ENCODE results near the gene CCDC192.

The CCDC192 gene

DNA sequence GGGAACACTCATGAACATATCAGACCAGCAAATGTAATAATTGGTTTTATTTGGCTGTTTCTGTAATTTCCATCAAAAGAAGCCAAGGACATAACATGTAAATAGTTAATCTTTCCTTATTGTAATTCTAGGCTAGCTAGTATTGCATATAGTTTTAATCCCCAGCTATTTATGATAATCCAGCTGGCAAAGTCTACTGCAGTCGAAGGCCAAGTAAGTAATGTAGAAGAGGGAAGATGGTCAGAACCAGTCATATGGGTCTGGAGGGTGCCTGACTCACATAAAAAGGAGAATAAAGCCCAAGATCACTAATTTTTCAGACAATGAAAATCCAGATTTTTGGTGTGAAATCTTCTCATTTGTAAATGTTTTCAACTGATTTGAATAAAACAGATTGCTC lies 106.3 kb downstream of the CCDC192 start:
- peaks cover 9% of the 10 kb centered on the region for H3K27me3 Mint-ChIP-seq
- no peak overlapping the region for H3K4me3 Mint-ChIP-seq
- no peak overlapping the region for H3K27ac Mint-ChIP-seq
- H3K36me3 Mint-ChIP-seq: no peaks in the 10 kb centered on the region
- no peaks in the 10 kb centered on the region for H3K9me3 Mint-ChIP-seq
- no peaks in the 10 kb centered on the region for H3K4me1 Mint-ChIP-seq

GRCh38 chr5:127810017-127810416 lies 106.8 kb downstream of the CCDC192 start:
- Mint-ChIP-seq H3K4me3 (no peak overlapping the region), H3K27ac (no peak overlapping the region), H3K36me3 (no peaks in the 10 kb centered on the region), H3K9me3 (no peaks in the 10 kb centered on the region), H3K4me1 (no peaks in the 10 kb centered on the region), H3K27me3 (peaks cover 11% of the 10 kb centered on the region)

DNA sequence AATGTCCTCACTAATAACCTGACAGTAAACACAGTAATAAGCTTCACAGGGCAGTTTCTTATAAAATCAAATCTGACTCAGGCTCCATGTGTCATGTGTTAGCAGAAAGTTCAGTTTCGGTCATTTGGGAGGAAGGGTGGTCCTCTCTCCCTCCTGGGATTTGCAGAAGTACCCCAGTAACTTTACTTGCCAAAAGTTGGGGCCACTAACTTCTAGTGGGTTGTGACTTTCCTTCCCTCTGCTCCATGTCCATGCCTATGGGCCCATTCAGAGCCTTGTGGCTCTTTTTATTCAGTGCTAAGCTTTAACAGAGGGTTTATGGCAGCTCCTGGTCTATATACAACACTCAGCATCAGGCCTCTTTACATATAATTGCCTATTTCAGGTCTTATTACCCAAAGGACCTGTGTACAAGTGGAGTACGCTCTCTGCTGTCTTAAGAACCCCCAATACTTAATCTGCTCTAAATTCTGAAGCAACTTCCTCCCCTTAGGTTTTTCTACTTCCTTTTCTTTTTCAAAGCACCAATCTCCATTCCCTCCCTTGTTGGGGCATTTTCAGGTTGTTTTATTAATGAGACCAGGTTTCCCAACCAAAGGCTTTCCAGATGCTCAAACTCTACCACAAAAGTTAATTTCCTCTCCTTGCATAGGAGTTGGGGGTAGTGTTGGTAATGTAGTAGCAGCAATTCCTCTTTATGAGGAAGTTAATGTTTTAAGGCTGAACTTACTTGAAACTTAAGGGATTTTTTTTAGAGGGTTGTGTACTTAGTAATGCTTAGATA lies 107.7 kb downstream of the CCDC192 start:
- Mint-ChIP-seq H3K4me3 (no peak overlapping the region), H3K36me3 (no peaks in the 10 kb centered on the region), H3K4me1 (no peaks in the 10 kb centered on the region), H3K9me3 (no peaks in the 10 kb centered on the region), H3K27ac (no peak overlapping the region), H3K27me3 (peaks cover 15% of the 10 kb centered on the region)

GRCh38 chr5:127812570-127812969 lies 109.4 kb downstream of the CCDC192 start:
- Mint-ChIP-seq H3K4me1 (no peaks in the 10 kb centered on the region), H3K9me3 (no peaks in the 10 kb centered on the region), H3K27ac (no peak overlapping the region), H3K27me3 (peaks cover 17% of the 10 kb centered on the region), H3K4me3 (no peak overlapping the region), H3K36me3 (no peaks in the 10 kb centered on the region)

- no peaks in the 10 kb centered on the region for H3K36me3 Mint-ChIP-seq
- H3K9me3 Mint-ChIP-seq: no peaks in the 10 kb centered on the region
- H3K4me3 Mint-ChIP-seq: no peak overlapping the region
- H3K27ac Mint-ChIP-seq: no peak overlapping the region
- no peaks in the 10 kb centered on the region for H3K4me1 Mint-ChIP-seq
- peaks cover 13% of the 10 kb centered on the region for H3K27me3 Mint-ChIP-seq
Measured at GRCh38 chr5:127813633-127814587, 110.7 kb downstream of the CCDC192 start.

DNA sequence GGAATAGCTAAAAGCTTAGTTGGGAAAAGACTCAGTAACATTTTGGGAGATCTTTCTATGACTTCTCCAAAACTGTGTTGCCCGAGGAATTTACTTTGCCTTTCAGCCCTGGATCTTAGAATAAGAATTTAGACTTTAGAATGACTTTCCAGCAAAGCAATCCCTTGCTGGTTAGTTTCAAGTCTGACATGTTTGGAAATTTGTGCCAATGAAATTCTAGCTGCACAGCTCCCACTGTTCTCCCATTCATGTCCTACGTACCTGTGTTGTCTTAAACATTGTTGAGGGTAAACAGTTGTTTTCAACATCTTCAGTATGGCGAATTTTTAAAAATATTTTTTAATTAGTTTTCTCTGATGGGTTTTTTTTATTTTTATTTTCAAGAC lies 111.4 kb downstream of the CCDC192 start:
- Mint-ChIP-seq H3K36me3 (no peaks in the 10 kb centered on the region), H3K4me3 (no peak overlapping the region), H3K27ac (no peak overlapping the region), H3K9me3 (no peaks in the 10 kb centered on the region), H3K27me3 (peaks cover 13% of the 10 kb centered on the region), H3K4me1 (no peaks in the 10 kb centered on the region)

GRCh38 chr5:127820910-127821553 lies 117.8 kb downstream of the CCDC192 start:
- no peak overlapping the region for H3K4me3 Mint-ChIP-seq
- peaks cover 3% of the 10 kb centered on the region for H3K27me3 Mint-ChIP-seq
- no peaks in the 10 kb centered on the region for H3K36me3 Mint-ChIP-seq
- H3K27ac Mint-ChIP-seq: no peak overlapping the region
- H3K9me3 Mint-ChIP-seq: no peaks in the 10 kb centered on the region
- no peaks in the 10 kb centered on the region for H3K4me1 Mint-ChIP-seq

GRCh38 chr5:127821896-127822295 lies 118.7 kb downstream of the CCDC192 start:
- H3K4me1 Mint-ChIP-seq: no peaks in the 10 kb centered on the region
- no peak overlapping the region for H3K27ac Mint-ChIP-seq
- H3K9me3 Mint-ChIP-seq: no peaks in the 10 kb centered on the region
- H3K4me3 Mint-ChIP-seq: no peak overlapping the region
- H3K27me3 Mint-ChIP-seq: peaks cover 6% of the 10 kb centered on the region
- H3K36me3 Mint-ChIP-seq: no peaks in the 10 kb centered on the region

GRCh38 chr5:127824126-127824525 lies 120.9 kb downstream of the CCDC192 start:
- H3K27me3 Mint-ChIP-seq: peaks cover 13% of the 10 kb centered on the region
- H3K9me3 Mint-ChIP-seq: no peaks in the 10 kb centered on the region

DNA sequence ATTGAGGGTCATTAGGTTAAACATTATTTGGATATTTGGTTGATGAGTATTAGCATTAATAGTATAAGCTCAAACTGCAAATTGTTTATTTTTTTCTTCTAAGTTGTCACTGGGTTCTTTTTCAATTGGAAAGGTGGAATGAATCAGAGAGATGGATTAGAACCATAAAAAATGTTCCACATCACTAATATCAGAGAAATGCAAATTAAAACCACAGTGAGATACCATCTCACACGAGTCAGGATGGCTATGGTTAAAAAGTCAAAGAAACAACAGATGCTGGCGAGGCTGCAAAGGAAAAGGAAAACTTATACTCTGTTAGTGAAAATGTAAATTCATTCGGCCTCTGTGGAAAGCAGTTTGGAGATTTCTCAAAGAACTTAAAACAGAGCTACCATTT lies 122.8 kb downstream of the CCDC192 start:
- no peaks in the 10 kb centered on the region for H3K4me1 Mint-ChIP-seq
- H3K9me3 Mint-ChIP-seq: no peaks in the 10 kb centered on the region
- H3K4me3 Mint-ChIP-seq: no peak overlapping the region
- H3K27ac Mint-ChIP-seq: no peak overlapping the region
- no peaks in the 10 kb centered on the region for H3K36me3 Mint-ChIP-seq
- H3K27me3 Mint-ChIP-seq: peaks cover 19% of the 10 kb centered on the region

More at GRCh38 chr5:127824126-127824525, 120.9 kb downstream of the CCDC192 start:
- no peaks in the 10 kb centered on the region for H3K4me1 Mint-ChIP-seq
- H3K36me3 Mint-ChIP-seq: no peaks in the 10 kb centered on the region
- no peak overlapping the region for H3K4me3 Mint-ChIP-seq
- no peak overlapping the region for H3K27ac Mint-ChIP-seq

- Mint-ChIP-seq H3K27ac (no peak overlapping the region), H3K36me3 (no peaks in the 10 kb centered on the region), H3K27me3 (peaks cover 22% of the 10 kb centered on the region), H3K9me3 (no peaks in the 10 kb centered on the region), H3K4me1 (no peaks in the 10 kb centered on the region), H3K4me3 (no peak overlapping the region)
Measured at GRCh38 chr5:127827451-127827850, 124.3 kb downstream of the CCDC192 start.

GRCh38 chr5:127830157-127830556 lies 127.0 kb downstream of the CCDC192 start:
- H3K4me3 Mint-ChIP-seq: no peak overlapping the region
- H3K36me3 Mint-ChIP-seq: no peaks in the 10 kb centered on the region
- H3K9me3 Mint-ChIP-seq: no peaks in the 10 kb centered on the region
- H3K27me3 Mint-ChIP-seq: peaks cover 22% of the 10 kb centered on the region
- no peak overlapping the region for H3K27ac Mint-ChIP-seq
- H3K4me1 Mint-ChIP-seq: no peaks in the 10 kb centered on the region

DNA sequence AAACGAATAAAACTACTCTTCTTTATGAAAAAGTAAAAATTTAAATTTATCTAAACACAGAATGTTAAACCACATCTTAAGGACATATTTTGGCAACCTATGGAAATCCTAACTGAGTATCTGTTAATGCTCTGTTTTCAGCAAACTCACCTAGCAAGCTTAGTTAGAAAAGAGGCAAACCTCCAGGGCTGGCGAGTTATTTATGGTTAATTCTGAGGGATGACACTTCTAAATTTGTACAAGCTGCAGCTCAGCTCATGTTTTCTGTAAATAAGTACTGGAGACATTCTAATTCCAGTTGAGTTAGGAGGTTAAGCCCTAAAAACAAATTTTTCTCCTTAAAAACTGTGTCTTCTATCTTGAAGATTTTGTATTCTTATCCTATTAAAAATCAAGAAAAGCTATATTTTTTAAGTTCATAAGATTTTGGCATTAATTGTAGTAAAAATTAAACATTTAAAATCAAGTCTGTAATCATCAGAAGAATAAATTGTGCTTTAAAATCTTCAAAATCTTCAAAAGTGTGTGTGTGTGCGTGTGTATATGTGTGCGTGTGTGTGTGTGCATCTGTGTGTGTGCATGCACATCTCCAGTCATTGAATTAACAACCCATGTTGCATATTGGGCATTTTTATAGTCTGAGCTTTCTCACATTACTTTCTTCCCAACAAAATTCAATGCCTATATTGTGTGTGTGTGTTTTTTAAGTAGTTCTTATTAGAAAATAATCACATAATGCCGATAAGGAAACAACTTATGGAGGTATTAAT lies 127.8 kb downstream of the CCDC192 start:
- H3K4me3 Mint-ChIP-seq: no peak overlapping the region
- H3K27ac Mint-ChIP-seq: no peak overlapping the region
- H3K36me3 Mint-ChIP-seq: no peaks in the 10 kb centered on the region

DNA sequence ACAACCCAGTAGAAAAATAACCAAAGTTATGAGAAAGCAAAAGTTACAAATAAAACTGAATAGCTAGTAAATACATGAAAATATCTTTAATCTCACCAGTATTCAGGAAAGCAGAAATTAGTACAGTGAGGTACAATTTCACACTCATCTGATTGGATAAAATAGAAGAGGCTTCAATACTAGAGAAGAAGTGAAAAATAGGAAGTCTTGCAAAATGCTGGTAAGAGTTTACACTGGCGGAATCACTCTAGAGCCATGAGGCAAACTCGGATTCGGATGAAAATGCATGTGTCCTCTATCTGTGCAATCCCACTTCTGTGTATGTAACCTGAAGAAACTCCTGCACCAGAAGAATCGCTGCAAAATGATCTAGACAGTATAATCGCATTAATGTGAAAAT lies 128.9 kb downstream of the CCDC192 start:
- Mint-ChIP-seq H3K27me3 (peaks cover 19% of the 10 kb centered on the region), H3K4me1 (no peaks in the 10 kb centered on the region), H3K9me3 (no peaks in the 10 kb centered on the region), H3K4me3 (no peak overlapping the region), H3K27ac (no peak overlapping the region), H3K36me3 (no peaks in the 10 kb centered on the region)

More for the DNA sequence above, 127.8 kb downstream of the CCDC192 start:
- no peaks in the 10 kb centered on the region for H3K9me3 Mint-ChIP-seq
- H3K4me1 Mint-ChIP-seq: no peaks in the 10 kb centered on the region
- peaks cover 21% of the 10 kb centered on the region for H3K27me3 Mint-ChIP-seq

GRCh38 chr5:127834094-127834531 lies 130.9 kb downstream of the CCDC192 start:
- H3K27me3 Mint-ChIP-seq: peaks cover 10% of the 10 kb centered on the region
- no peaks in the 10 kb centered on the region for H3K9me3 Mint-ChIP-seq
- H3K4me1 Mint-ChIP-seq: no peaks in the 10 kb centered on the region

More at GRCh38 chr5:127834094-127834531, 130.9 kb downstream of the CCDC192 start:
- no peak overlapping the region for H3K4me3 Mint-ChIP-seq
- H3K36me3 Mint-ChIP-seq: no peaks in the 10 kb centered on the region
- H3K27ac Mint-ChIP-seq: no peak overlapping the region

All from activated naive CD4-positive, alpha-beta T cell treated with anti-CD3 and anti-CD28 coated beads, Interleukin-2, amount 50 U/mL, for 24 hours (primary cell).